DLD1 (cell line): ENCODE data around the gene C5.

Experiments used
- in situ Hi-C: cut with HindIII; loops from 2 replicates; pipeline ENCODE4 v1.10.0; 2017; ENCODE audit warnings: low sequenced_read_pairs

Gene C5

DNA sequence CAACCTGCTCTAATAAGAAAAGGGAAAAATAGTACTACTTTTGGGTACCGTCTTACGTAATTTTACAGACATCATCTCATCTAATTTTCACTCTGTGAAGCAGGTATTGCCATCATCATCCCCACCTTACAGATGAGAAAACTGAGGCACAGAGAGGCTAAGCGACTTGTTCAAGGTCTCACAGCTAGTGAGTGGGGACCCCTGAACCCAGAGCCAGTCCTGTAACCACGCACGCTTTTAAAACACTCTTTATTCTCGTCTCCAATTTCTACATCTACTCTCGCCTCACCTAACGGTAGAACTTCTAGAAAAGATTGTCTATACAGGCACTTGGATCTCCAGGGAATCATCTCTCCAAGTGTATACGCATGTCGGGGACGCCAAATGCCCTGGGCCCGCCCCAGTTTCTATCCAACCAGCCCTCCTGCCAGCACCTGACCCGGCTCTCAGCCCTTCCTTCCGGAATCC is 122.0 kb downstream of the C5 start:
- in situ Hi-C loops: no loop called here

DNA sequence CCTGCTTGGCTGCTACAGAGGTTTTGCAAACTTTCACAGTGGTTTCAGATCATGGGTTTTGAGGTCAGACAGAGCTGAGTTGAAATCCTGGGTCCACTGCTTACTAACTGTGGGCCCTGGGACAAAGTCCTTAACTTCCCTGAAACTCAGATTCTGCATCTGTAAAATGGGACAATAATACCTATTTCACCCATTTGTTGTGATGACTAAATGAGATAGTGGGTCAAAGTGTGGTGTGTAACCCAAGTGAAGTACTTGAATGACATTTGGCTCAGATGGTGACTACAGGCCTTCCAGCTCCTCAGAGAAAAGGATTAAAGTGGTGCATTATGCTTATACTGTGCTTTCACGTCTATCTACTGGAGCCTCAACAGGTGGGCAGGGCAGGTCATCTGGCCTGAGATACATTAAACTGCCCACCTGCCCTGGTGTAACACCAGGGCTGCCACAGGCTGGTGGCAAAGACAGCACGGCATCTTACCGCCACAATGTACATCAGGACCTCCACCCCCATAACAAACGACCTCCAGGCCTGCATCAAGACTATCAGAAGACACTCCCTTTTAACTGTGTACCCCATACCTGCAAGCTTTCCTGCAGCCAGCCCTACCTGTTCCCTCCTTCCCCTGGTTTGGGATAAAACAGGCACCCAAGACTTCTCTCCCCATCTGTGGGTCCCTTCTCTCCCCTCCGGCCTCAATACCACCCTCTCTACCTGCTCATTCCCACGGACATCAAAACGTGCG is 122.6 kb downstream of the C5 start:
- in situ Hi-C loops: no loop called here

DNA sequence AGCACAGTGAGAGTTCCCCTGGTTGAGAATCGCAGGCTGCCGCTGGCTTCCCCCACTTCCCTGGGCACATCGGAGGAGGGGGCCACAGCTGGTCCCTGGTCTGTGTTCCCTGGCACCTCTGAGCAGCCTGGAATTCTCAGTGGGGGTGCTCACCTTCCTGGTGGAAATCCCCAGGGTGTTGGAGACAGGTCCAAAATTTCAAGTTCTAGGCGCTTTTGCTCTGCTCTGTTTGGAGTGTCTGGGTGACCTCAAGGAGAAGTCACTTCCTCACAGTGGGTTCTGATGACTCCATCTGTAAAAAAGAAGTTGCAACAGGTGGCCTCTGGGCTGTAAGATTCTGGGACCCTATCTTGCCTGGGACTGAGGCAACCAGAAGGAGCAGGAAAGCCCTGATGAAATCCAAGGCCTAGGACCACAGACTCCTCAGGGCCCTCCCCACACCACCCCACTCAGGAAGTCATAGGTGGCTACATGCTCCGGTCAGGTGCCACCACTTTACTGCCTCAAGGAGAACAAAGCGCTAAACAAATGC is 123.6 kb downstream of the C5 start, which contains the start of gene TRAF1:
TRAF1 (minus strand) TSS at position 400 of the 532 bp plus-strand sequence. CDS start 721 bp downstream, outside the sequence.
- in situ Hi-C loops: no loop called here

DNA sequence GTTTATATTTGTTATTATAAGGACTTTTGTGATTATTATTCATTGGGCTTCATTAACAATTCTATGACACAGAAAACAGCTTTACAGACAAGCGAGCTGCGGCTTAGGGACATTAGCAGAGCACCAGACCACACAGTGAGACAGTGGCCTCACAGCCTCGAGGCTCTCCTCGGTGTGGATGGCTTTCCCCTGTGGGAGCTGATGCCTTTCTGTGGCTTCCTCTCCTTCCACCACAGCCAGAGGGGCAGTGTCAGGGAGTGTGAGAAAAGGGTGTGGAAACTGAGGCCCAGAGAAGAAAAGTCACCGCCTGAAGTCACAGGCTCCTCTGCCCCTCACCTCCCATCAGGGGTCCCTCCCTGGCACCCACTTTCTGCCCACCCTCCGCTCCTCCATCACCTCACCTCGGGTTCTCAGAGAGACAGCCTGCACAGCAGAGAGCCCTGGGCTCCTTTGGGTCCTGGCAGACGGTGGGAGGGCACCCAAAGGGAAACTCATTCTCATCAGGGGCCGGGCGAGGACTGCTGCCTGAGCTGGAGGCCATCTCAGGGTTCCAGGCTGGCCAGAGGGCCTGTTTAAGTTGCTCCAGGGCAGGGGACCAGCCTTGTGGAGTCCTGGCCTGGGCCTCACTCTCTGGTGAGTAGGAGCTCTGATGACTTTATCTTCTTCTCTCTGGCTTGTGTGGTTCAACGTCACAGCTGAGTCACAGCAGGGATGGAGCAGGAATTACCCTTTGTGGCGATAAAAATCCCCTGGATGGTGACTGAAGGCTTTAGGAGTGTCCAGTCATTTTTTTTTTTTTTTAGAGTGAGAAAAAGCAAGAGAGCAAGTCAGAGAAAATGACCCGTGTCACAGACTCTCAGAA is 124.3 kb downstream of the C5 start:
- in situ Hi-C loops: no loop called here

DNA sequence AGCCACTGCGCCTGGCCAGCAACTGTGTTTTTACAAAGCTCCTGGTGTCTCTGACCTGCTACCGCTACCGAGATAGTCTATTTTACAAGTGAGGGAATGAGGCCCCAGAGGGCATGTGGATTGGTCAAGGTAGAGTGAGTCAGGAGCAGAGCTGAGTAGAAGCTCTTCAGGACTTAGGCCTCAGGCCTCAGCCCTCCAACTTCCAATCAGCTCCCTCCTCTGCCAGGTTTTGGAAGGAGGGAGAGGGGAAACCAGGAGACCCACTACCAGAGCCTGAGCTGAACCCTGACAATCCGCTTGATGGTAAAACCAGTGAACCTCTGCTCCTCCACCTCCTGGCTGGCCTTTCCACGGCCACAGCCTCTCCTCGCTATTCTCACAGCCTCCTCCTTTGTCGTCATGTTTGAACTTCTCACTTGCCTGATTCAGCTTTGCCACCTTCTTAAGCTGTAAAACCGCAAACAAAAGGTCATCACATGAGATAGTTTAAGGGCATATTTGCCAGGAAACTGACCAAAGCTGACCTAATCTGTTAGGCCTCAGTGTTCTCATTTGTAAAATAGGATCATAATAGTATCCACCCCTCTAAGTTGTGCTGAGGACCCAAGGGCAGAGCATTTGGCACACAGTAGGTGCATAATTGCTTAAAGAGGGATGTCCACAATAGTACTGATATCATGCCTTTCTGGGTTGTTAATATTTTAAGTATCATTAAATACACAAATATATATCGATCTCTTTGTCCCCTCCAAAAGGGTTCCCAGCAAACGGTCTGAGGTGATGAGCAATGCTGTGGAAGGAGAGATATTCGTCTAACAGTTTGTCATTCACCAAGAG is 125.2 kb downstream of the C5 start:
- in situ Hi-C loops: no loop called here

DNA sequence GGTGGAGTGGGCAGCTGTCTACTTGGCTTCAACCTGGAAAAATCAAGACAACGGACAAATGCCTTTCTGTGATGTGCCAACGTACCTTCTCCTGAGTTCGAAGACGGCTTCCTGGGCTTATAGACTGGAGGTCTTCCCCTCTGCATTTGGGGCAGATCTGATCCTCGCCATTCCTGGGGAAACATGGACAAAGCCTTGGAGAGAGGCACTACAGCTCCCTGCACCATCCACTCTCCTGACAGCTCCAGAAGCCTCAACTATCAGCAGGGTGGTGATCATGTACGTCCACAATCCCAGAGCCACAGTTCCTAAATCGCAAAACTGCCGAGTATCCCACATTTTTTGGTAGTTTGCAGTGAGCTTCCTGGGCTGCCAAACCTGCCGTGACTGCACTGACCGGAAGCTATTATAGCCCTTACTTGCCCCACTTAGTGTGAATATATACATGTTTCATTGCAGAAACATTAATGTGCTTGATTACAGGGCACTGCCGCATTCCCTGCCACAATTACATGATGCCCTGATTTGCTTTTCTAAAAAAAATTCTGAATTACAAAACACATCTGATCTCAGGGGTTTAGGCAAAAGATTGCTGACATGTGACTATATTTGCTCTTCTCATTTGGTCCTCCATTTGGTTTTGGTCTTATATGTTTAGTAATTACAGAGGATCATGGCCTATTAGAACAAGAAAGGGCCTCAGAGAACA is 126.3 kb downstream of the C5 start:
- in situ Hi-C loops: no loop called here

DNA sequence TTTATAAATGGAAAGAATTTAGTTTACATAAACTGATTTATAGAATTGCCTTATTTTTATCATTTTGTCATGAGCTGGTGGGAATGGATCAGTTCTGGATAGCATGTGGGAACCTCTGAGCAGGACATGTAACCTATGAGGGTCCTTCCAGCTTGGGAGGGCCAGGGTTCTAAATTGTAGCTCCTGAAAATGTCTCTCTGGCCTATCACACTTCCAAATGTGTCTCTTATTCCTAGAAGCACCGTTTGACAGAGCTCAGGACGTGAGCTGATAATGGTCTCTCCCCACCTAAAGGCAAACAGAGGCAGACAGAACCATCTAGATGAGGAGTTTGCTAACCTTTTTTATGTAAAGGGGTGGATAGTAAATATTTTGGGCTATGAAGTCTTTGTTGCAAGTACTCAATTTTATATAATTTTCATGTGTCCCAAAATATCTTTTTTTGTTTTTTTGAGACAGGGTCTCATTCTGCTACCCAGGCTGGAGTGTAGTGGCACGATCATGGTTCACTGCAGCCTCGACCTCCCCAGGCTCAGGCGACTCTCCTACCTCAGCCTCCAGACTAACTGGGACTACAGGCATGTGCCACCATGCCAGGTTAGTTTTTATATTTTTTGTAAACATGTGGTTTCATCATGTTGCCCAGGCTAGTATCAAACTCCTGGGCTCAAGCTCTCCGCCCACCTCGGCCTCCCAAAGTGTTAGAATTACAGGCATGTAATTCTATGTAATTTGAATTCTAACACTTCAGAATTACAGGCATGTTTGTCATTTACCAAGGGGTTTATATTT is 127.5 kb downstream of the C5 start:
- in situ Hi-C loops: no loop called here

DNA sequence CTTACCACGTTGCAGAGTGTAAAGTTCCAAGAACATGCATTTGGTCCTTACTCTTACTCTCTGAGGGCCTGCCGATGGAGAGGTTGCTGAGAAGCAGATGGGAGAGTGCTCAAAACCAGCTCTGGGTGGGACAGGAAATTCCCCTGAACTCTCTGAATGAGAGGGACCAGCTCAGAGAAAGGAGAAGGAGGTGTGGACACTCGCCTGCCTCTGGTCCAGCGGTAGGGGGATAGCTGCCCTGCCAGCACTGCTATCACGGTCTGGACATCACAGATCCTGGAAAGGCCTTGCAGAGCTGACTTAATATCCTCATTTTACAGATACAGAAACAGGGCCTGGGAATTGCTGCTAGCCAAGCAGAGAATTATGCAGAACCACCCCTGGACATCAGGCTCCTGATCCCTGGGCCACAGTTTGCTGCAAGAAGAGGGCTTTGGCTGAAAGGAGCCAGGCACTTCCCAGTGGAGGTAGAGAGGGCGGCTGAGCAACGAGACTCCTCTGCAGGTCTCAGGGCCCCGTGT is 128.4 kb downstream of the C5 start:
- in situ Hi-C loops: no loop called here

DNA sequence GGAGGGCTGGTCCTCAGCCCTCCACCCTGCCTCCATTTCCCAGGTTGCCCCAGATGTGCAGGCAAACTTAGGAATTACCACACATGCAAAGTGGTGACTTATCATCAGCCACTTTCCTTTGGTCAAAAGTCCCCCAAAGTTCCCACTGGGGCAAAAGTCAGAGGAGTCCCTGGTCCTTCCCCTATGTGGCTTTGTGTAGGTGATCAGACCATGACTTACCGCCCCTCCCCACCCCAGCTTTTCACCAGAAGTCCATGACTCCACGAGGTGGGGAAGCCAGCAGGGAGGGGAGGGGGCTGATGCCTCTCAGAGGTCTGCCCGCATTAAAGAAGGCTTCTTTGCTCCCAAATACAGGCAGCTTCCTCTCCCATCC is 129.3 kb downstream of the C5 start:
- in situ Hi-C loops: no loop called here

DNA sequence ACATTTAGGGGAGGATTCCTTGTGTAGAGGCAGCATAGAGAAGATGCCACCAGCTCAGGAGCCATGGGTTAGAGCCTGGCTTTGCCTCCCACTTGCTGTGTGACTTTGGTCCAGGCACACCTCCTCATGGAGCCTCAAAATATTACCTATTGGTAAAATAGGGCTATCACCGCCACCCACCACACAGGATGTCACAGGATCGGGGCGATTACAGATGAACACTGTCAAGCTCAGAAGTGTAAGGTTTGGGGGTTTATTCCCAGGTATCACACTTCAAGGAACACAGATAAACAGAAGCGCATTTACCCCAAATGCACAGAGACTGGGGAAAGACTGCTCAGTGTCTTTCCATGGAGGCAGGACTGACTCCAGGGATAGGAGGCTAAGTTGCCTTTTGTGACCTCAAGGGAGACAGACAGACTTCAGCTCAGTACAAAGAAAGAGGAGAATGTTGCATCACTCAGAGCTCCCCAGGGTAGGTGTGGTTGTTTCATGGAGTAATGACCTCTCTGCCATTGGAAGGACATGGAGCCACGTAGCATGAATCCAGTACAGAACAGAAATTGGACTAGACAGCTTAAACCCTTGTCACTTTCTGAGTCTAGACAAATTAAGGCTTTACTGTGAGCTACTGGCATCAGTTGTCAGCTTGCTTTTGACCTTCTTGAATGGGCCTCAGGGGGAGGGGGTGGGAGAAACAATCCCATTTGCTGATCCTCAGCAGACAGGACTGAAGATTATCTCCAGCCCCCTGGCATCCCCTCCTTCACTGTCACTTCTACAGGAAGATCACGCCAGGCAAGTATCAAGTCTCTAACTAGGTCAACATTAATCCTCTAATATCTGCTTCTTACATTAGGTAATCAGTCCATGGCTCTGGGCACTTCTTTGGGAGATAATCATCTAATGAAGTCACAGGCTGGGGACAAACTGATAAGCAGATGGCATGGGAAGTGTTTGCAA is 130.0 kb downstream of the C5 start:
- in situ Hi-C loops: no loop called here

DNA sequence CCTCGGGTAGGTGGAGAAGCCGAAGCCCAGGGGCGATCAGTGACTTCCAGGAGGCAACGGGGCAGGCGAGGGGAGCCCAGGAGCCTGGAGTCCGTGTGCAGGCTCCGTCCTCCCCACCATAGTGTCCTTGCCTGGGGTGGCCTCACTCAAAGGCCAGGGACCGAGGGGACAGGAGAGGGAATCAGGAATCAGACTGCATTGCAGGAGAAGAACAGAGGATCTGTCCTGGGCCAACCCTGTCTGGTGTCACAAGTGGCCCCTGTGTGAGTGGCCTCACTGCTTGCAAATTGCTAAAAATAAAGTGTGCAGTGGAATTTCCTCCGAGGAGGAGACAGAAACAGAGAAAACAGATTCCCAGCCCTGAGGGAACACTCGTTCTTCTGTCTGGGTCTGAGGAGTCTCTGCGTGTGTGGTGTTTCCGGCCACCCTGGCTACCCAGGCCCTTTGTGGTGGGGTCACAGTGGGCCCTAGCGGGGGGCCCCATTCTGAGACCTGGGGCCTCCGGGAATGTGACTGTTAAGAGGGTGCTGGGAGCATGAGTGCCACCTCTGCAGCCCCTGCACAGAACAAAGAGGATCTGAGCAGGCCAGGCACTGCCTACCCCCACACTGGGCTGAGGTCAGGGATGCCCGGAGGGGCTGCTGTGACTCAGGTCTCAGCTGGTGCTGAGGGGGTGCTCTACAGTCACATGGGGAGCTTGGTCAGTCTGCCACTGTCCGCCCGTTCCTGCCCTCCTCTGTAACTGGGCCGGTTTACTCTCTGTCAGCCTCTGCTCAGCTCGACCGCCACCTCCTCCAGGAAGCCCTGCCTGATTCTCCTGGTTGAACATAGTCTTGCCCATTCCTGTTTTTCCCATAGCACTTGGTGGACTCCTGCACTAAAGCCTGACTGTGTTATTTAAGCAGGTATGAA is 130.9 kb downstream of the C5 start:
- in situ Hi-C loops: no loop called here

DNA sequence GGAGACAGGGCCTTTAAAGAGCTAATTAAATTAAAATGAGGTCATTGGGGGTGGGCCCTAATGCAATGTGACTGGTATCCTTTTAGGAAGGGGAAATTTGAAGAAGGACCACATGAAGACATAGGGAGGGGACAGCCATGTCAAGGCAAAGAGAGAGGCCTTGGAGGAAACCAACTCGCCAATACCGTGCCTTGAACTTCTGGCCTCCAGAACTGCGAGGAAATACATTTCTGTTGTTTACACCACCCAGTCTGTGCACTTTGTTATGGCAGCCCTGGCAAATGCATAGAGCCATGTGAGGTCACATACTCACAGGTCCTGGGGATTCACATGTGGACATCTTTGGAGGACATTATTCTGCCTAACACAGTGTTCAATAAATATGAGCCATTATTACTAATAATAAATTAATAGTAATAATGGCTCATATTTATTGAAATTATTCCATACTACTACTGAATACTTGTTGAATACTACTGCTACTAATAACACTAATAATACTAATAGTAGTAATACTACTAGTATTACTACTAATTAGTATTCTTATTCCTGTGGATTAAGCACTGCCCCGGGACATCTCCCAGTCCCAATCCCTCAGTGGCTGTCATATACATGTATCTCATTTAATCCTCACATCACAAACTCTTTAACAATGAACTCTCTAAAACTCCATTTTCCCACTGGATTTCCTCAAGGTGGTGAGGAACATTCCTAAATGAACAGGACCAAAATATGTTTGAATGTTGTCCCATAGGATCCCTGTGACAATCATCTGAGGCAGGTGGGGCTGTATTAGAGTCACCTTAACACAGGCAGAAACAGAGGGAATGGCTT is 131.9 kb downstream of the C5 start:
- in situ Hi-C loops: no loop called here

DNA sequence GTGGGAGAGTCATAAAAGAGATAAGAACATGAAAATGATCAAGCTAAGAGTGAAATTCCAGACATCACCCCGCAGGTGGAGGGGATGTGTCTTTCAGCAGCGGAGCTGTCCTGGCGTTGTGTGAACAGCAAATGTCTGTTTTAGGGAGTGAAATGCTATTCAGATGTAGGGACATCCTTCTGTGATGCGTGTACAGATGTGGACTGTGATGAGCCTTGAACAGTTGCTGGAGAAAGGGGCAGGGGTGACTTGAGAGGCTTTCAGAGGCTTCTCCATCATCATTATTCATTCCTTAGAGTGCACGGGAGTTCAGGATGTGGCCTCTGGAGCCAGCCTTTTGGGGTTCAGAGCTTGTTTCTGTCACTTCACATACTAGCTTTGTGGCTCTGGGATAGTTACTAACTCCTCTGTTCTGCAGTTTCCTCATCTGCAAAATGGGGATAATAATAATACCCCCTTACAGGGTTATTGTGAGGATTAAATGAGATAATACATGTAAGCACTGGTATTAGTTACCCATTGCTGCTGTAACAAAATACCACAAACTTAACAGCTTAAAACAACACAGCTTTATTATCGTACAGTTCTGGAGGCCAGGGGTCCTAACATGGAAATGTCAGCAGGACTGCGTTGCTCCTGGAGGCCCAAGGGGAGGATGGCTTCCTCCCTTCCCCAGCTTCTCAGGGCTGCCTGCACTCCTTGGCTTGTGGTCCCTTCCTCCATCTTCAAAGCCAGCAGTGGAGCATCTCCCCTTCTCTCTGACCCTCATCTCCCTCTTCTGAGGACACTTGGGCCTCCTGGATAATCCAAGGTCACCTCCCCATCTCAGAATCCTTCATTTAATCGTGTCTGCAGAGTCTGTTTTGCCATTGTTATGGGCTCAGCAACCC is 132.8 kb downstream of the C5 start:
- in situ Hi-C loops: no loop called here

DNA sequence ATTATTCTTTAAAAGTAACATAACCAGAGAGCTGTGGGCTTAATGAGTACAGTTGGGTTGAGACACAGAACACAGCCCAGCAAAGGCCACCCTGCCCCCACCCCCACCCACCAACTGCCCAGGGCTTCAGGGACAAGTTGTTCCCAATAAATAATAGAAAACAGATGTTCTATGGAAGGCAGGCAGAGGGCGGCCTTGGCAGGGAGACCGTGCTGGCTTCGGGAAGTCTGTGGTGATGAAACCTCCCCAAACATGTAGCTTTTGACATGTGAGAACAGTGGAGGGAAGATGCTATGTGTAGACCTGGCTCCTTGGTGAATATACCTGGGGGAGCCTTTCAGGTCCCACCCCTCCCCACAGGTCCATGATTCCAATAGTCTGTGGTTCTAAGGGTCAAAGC is 133.5 kb downstream of the C5 start:
- in situ Hi-C loops: no loop called here

DNA sequence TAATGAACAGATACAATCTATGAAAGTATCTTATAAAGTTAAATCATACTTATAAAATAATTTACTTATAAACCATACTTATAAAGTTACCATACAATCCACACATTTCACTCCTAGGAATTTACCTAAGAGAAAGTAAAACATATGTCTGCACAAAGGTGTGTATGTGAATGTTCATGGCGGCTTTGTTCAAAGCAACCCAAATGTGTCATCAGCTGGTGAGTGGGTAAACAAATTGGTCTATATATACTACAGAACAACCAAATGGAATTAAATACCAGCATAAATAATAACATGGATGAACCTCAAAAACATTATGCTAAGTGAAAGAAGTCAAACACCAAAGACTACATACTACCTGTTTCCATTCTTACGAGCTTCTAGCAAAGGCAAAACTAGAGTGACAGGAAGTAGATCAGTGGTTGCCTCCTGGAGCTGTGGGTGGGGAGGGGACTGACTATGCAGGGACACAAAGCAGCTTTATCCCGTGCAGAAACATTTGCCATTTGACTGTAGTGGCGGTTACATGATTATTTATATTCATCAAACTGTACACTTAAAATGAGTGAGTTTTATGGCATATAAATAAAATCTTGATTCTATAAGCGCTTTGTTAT is 134.1 kb downstream of the C5 start:
- in situ Hi-C loops: no loop called here
